Stimulated activated CD4-positive, alpha-beta T cell treated with anti-CD3 and anti-CD28 coated beads, TNF-alpha, amount 100 ng/mL, for 24 hours (primary cell): ENCODE measurements around the gene IDS.

Source experiments
- DNase-seq, 3 experiments: peaks; one replicate each; pipeline ENCODE4 v3.0.0-alpha.2; 2020; ENCODE audit warnings: low read depth in 3 of 3

The IDS gene

DNA sequence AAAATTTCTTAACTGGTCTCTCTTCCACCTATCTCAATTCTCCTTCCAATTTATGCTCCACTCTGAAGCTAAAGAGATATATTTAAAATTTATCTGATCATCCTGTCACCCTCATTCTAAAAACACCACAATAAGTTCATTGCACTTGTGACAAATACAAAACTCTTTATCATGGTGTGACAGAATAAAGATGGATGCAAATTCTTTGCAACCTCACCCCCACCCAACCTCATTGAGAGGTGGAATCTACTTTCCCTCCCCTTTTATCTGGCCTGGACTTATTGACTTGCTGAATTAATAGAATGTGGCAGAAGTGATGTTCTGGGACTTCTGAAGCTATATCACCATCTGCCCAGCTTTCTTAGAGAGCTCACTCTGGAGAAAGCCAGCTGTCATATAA, 46.5 kb downstream of the IDS start:
- no peak for DNase-seq

DNA sequence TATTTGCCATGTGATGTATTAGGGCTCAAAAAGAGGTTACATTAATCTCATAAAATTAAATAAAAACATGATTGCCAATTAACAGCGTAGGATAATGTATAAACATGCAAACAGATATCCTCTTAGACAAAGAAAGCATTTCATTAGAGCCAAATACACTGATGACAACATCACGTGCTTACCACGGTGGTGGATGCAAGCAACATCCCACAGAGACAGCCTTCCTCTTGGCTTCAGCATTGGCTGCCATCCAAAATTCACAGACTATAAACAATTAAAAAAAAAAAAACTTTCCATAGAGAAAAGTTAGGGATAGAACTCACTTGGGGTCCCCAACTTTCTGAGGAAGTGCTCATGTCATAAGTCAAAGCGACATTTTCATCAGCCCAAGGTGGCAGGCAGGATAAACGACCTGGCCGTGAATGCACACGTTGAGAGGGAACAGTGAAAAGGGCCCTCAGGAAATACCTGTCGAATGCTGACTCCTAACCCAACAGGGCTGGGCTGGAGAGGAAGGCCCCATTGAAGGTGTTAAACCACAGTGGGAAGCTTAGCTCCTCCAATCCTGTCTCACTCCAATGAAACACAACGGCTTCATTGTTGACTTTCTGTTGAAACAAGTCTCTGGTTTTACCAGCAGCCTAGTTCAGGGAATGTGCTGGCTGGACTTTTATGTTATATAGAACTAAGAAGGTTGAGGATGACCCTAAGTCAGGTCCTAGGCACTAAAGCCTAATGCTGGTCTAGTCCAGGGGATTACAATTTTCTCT, 48.4 kb downstream of the IDS start:
- no peak for DNase-seq

DNA sequence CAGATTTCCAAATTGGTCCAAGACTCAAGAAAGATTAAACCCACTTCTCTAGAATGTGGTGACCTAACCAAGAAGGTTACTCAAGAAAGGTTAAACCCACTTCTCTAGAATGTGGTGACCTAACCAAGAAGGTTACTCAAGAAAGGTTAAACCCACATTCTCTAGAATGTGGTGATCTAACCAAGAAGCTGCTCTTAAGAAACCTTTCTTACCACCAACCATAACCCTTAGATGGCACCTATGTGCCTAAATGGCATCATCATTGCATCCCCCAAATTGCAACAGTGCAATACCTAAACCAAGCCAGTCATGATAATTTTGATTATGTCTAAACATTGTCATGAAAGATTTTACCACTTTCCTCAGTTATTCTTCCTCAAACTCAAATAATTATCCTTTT, 49.2 kb downstream of the IDS start:
- no peak for DNase-seq

DNA sequence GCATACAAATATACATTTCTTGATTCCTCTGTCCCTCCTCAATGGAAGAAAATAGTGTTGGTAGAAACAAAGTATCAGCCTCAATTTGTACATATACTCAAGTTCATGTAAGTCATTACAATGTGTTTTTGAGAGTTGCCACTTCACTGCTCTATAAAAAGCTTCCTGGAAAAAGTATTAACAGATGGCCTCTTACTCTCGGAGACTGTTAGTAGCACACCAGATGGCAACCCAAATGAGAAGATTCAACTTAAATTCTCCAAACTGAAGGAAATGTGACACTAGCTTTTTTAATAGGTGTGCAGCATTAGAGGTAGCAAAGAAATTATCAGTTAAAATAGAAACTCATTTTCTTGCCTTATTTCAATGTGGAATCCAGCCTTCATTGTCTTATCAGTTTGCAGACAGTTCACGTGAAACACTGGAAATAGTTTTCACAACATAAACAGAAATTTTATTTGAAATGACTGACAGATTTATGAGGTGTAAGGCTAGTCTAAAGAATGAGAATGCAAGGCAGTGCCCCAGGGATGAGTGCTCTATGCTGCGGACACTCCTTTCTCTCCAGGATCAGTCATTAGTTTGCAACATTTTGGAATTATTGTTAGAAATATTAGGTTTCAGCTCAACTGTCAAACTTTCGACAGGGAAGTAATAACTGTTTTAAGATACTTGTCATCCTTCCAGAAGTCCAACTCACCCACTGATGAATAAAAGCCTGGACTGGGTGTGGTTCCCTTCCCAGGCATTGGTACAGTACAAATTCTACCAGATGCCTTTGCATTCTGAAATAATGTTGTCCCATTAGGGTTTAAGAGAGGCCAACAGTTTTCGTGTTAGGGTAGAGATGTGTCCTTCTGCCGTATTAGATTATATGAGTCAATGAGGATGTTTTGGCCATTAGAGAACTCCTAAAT, 50.9 kb downstream of the IDS start:
- DNase-seq: no peak

DNA sequence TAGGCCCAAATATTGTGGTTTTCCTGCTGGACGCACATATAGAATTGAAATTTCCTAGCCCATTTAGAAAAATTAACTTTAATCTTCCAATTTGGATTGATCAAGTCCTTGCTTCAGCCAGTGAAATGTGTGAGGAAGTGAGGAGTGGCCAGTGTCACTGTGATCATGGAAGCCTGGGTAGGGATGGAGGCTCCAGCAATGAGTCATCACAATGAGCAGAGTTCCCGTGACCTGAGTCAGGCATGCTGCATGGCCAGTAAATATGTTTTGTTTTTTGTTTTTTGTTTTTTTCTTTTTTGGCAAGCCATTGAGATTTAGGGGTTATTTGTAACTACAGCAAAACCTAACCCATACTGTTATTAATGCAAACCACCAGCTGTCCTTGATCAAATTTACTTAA, 52.1 kb downstream of the IDS start:
- DNase-seq: no peak

DNA sequence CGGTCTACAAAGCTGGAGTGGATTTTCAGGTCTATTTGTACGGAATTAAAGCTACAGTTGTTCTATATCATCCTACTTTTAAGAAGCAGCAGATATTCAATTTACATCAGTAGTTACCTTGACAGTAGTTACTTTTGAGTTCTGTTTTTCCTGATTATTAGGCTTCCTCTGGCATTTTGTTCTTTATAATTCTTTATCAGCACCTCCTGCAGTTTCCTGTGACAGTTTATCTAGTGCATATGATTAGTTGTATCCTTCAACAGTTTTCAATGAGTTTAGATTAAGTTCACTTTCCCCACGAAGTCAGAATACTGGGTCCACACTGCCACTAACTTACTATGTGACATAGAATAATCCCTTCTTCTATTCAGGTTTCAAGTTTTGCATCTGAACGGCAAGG, 71.7 kb downstream of the IDS start:
- DNase-seq: no peak

DNA sequence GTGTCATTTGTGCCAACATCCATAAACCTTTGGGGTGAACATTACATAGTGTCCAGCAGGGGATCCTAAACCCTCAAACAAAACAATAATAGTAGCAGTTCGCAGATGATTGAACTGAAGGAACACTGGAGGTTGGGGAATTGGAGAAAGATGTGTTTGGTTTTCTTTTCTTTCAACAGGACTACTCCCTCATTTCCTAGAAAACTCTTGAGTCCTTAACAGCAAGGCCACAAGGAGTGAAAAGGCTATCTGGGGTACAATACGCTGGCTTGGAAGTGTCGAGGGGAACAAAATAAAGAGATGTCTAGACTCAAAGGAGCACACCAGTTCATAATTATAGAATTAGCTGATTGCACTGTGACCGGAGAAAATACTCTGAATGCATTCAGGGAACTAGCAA, 72.1 kb downstream of the IDS start:
- no peak for DNase-seq
